Activated B cell treated with CpG ODN at 0.5 μM for 24 hours (primary cell): ENCODE measurements around the gene ETS2. TPM values are rescaled to one million over a fixed set of nuclear protein-coding genes. Genes with fewer than 3 reads are reported as not detected.

Experiments used
- ATAC-seq: fragments of 200-7000 bp; cut with Tn5 transposase; one replicate; pipeline ENCODE4 v1.10.0; 2021; ENCODE audit warnings: low read depth, mild to moderate bottlenecking, moderate library complexity
- CTCF ChIA-PET: fragments of 350-600 bp; sonication (Branson Sonifier 250); formaldehyde crosslinking; loops from one replicate; lab custom pipeline; 2021; ENCODE audit warnings: antibody characterized with exemption; lab: Charles Lee
- POLR2A ChIA-PET: fragments of 350-600 bp; sonication (Branson Sonifier 250); formaldehyde crosslinking; loops from one replicate; lab custom pipeline; 2021; ENCODE audit warnings: antibody characterized with exemption; lab: Charles Lee
- DNase-seq: peaks from one replicate; pipeline ENCODE4 v3.0.0; 2022
- H3K27ac Mint-ChIP-seq: one replicate; pipeline ENCODE4 v1.8.0; 2020; ENCODE audit warnings: mixed read lengths
- H3K27me3 Mint-ChIP-seq: one replicate; pipeline ENCODE4 v1.8.0; 2021; ENCODE audit warnings: mixed read lengths
- H3K36me3 Mint-ChIP-seq: one replicate; pipeline ENCODE4 v1.8.0; 2021; ENCODE audit warnings: low read depth, mixed read lengths
- H3K4me1 Mint-ChIP-seq: one replicate; pipeline ENCODE4 v1.8.0; 2021; ENCODE audit warnings: mixed read lengths
- H3K4me3 Mint-ChIP-seq: one replicate; pipeline ENCODE4 v1.8.0; 2020; ENCODE audit warnings: mild to moderate bottlenecking, mixed read lengths
- H3K9me3 Mint-ChIP-seq: one replicate; pipeline ENCODE4 v1.8.0; 2020; ENCODE audit warnings: mixed read lengths
- intact Hi-C: fragments of 100-400 bp; cut with micrococcal nuclease; formaldehyde crosslinking; loops from one replicate; pipeline ENCODE4 v1.15.1; 2024
- total RNA-seq: library from RNA; stranded (reverse); gene quantifications from 2 replicates; pipeline ENCODE4 v1.2.3, GENCODE V29; 2022
- TF ChIP-seq, protein P1 (sequence below): fragments of 200-600 bp; IDR thresholded peaks from one replicate; pipeline ENCODE4 v1.8.0; 2022; ENCODE audit warnings: antibody characterized with exemption, mild to moderate bottlenecking

Gene ETS2
- total RNA-seq, 1 donor from 2014 or later = 4.4 TPM

- ChIA-PET CTCF (no interaction called here), POLR2A (interaction anchor here (1.0 kb wide), 1 partner anchor 36 kb away, joined by 3 read pairs; no protein-coding TSS in a partner anchor)
- Mint-ChIP-seq H3K27me3 (peaks cover 7% of the 10 kb centered on the region), H3K4me3 (peak overlapping the region; percentile 78), H3K4me1 (peaks cover 16% of the 10 kb centered on the region), H3K27ac (no peak overlapping the region), H3K9me3 (no peaks in the 10 kb centered on the region), H3K36me3 (no peaks in the 10 kb centered on the region)
- DNase-seq (peak; percentile 42), ATAC-seq (peak; percentile 27)
- intact Hi-C loops = no loop called here
- TF ChIP-seq, protein P1, sequence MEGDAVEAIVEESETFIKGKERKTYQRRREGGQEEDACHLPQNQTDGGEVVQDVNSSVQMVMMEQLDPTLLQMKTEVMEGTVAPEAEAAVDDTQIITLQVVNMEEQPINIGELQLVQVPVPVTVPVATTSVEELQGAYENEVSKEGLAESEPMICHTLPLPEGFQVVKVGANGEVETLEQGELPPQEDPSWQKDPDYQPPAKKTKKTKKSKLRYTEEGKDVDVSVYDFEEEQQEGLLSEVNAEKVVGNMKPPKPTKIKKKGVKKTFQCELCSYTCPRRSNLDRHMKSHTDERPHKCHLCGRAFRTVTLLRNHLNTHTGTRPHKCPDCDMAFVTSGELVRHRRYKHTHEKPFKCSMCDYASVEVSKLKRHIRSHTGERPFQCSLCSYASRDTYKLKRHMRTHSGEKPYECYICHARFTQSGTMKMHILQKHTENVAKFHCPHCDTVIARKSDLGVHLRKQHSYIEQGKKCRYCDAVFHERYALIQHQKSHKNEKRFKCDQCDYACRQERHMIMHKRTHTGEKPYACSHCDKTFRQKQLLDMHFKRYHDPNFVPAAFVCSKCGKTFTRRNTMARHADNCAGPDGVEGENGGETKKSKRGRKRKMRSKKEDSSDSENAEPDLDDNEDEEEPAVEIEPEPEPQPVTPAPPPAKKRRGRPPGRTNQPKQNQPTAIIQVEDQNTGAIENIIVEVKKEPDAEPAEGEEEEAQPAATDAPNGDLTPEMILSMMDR = no peak
Measured at GRCh38 chr21:38806153-38806941, 618 bp downstream of the ETS2 start.

DNA sequence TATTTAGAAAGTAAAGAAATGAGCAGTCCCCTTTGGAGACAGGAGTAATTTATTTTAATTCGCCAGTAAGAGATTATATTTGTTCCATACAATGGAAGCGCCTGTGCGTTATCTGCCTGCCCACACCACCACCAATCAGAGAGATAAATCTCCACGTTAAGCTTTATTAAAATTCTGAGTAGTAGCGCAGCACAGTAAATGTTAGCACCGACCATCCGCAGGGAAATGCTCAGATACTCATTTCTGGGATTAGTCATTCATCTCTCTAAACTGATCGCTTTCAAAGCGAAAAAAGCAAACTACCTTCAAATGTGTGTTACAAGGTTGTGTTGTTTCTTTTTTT is 1.2 kb downstream of the ETS2 start:
- ATAC-seq (no peak), DNase-seq (no peak)
- H3K27ac Mint-ChIP-seq = no peak overlapping the region
- H3K4me1 Mint-ChIP-seq = peaks cover 16% of the 10 kb centered on the region
- peak overlapping the region; percentile 78 for H3K4me3 Mint-ChIP-seq
- H3K9me3 Mint-ChIP-seq = no peaks in the 10 kb centered on the region
- TF ChIP-seq, protein P1 = no peak
- intact Hi-C loops = no loop called here
- ChIA-PET POLR2A (interaction anchor here (1.0 kb wide), 1 partner anchor 37 kb away, joined by 3 read pairs; no protein-coding TSS in a partner anchor), CTCF (no interaction called here)
- H3K36me3 Mint-ChIP-seq = no peaks in the 10 kb centered on the region
- peaks cover 3% of the 10 kb centered on the region for H3K27me3 Mint-ChIP-seq

DNA sequence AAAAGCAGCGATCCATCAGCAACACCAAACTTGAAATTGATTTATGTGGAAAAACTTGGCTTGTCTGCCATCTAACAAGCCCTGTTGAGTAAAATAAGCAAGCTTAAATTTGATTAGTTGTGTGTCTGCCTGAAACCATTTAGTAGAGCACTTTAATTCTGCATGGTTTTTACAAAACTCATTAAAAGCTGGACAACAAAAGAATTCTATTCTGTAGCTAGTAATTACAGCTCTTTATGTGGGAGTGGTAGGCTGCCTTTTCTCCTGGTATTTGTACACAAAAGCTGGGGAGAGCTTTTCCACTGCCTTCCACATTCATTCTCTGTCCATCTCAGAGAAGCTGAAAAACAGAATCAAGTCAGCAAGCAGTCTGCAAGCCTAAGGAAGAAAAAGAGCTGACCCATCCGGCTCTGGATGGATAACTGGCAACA is 1.7 kb downstream of the ETS2 start:
- Mint-ChIP-seq H3K4me3 (no peak overlapping the region), H3K4me1 (peaks cover 16% of the 10 kb centered on the region), H3K27ac (no peak overlapping the region), H3K36me3 (no peaks in the 10 kb centered on the region), H3K27me3 (peaks cover 3% of the 10 kb centered on the region), H3K9me3 (no peaks in the 10 kb centered on the region)
- CTCF ChIA-PET = interaction anchor here (0.7 to 1.2 kb wide), 2 partner anchors 93 to 331 kb away, joined by 3 read pairs; no protein-coding TSS in a partner anchor
- intact Hi-C loops = no loop called here
- TF ChIP-seq, protein P1 = no peak
- ATAC-seq (no peak), DNase-seq (no peak)
- POLR2A ChIA-PET = interaction anchor here (1.0 kb wide), 1 partner anchor 37 kb away, joined by 3 read pairs; no protein-coding TSS in a partner anchor

- peaks cover 16% of the 10 kb centered on the region for H3K4me1 Mint-ChIP-seq
- ChIA-PET POLR2A (no interaction called here), CTCF (interaction anchor here (0.7 to 1.2 kb wide), 2 partner anchors 93 to 330 kb away, joined by 3 read pairs; no protein-coding TSS in a partner anchor)
- H3K9me3 Mint-ChIP-seq = no peaks in the 10 kb centered on the region
- TF ChIP-seq, protein P1 = no peak
- H3K36me3 Mint-ChIP-seq = peaks cover 3% of the 10 kb centered on the region
- intact Hi-C loops = no loop called here
- DNase-seq (no peak), ATAC-seq (no peak)
- peaks cover 3% of the 10 kb centered on the region for H3K27me3 Mint-ChIP-seq
- no peak overlapping the region for H3K27ac Mint-ChIP-seq
- no peak overlapping the region for H3K4me3 Mint-ChIP-seq
Measured at GRCh38 chr21:38807986-38808385, 2.3 kb downstream of the ETS2 start.

DNA sequence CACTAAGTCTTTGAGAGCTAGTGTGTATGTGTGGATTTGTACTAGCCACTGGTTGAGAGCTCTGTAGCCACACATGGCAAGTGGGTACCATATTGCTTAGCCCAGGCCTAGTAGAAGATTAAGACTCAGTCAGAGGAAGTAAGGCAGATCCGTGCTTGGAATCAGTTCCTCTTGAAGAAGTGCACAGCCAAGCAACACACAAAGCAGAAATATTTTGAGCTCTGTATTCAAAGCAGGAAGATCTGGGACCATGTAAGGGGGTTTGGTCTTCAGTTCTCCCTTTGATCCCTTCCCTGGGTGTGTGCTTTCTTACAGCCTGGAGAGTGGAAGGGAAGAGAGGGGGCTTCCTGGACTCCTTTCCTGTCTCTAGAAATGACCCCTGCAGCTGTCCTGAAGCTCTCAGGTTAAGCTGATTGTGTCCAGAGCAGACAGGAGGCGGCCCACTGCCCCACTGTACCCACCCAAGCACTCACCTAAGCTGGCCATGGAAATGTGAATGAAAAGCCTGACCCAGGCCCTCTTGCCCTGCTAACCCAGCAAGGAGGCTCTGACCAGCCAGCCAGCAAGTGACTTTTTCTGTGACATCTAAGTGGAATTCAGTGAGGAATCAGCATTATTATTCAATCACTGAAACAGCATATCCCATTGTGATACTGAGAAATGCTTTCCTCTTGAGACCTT is 3.6 kb downstream of the ETS2 start:
- peaks cover 10% of the 10 kb centered on the region for H3K36me3 Mint-ChIP-seq
- no peak overlapping the region for H3K27ac Mint-ChIP-seq
- no peaks in the 10 kb centered on the region for H3K9me3 Mint-ChIP-seq
- CTCF ChIA-PET = no interaction called here
- H3K27me3 Mint-ChIP-seq = peaks cover 3% of the 10 kb centered on the region
- DNase-seq = no peak
- POLR2A ChIA-PET = no interaction called here
- H3K4me1 Mint-ChIP-seq = peaks cover 16% of the 10 kb centered on the region
- no peak for ATAC-seq
- H3K4me3 Mint-ChIP-seq = no peak overlapping the region
- TF ChIP-seq, protein P1 = no peak
- intact Hi-C loops = no loop called here
